ENCODE measurements around the gene GABRR1.

DNA sequence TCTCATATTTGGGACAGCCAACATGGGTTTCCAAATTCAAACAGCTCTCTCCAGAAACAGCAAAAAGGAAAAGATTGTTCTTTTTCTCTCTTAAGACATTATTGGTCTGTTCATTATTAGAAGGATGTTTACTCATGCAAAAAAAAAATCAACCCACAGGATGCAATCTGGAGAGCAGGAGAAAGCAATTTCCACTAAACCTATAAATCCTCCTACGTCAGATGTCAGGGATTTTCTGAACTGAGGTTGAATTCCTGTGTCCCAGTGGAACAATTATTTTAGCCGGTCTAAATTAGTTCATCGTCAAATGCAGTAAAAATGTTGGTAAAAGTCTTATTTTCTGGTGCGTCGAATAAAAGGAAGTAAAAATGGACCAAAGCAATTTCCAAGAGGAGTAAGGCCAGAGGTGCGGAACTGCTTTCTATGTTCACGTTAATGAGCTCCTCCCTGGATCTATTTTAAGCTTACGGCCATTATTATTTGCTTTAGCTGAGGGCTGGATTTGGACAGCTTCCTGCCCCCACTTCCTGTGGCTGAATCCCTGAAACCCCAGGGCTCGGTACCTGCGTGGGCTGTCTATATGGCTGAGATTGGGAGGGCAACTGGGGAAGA lies at the start of gene GABRR1:
- no peak for TF ChIP-seq POLR2AphosphoS5 (IDR thresholded peaks at IDR 0.05; ENCODE audit: low read depth, low read length)
- TF ChIP-seq TAF1 (IDR thresholded peaks at IDR 0.05; ENCODE audit: low read depth, low read length): no peak
- TF ChIP-seq POLR2A (IDR thresholded peaks at IDR 0.05; ENCODE audit: low read depth, low read length): no peak
- no peak for TF ChIP-seq POU2F2 (IDR thresholded peaks at IDR 0.05; ENCODE audit: low read depth, low read length)
- no peak for TF ChIP-seq SPI1 (IDR thresholded peaks at IDR 0.05; ENCODE audit: low read depth, low read length)
